Thyroid gland (tissue), 4 donors: Measurements from ENCODE around the gene STMP1. TPM values are rescaled to one million over a fixed set of nuclear protein-coding genes. Genes with fewer than 3 reads are reported as not detected.
"Not testable (repeated sequence)": the region's sequence is repeated elsewhere in the genome, so short reads cannot be mapped to it uniquely, and the experiment has no call there.

Experiments
- DNase-seq, 2 donors: peaks; one replicate each; pipeline ENCODE4 v3.0.0-alpha.2; 2019
- H3K27ac ChIP-seq, 3 donors: fragments of 200-600 bp; sonication (generic); 1 replicate in 2 of 3; 2 replicates in 1 of 3; pipeline ENCODE4 v1.5.1; 2016 to 2019; ENCODE audit warnings: mild to moderate bottlenecking in 1 of 3, moderate library complexity in 1 of 3
- H3K27me3 ChIP-seq: fragments of 200-600 bp; sonication (generic); one replicate; pipeline ENCODE4 v1.5.1; 2019
- H3K36me3 ChIP-seq, 2 donors: fragments of 200-600 bp; sonication (generic); one replicate each; pipeline ENCODE4 v1.5.1; 2016 to 2019
- H3K4me1 ChIP-seq, 2 donors: fragments of 200-600 bp; sonication (generic); one replicate each; pipeline ENCODE4 v1.5.1; 2017 to 2019
- H3K4me3 ChIP-seq, 3 donors: fragments of 200-600 bp; sonication (generic); replicated peaks in 1 of 3; 1 replicate in 2 of 3; 2 replicates in 1 of 3; pipeline ENCODE4 v1.5.1; 2016; ENCODE audit warnings: mild to moderate bottlenecking in 1 of 3
- H3K9me3 ChIP-seq: fragments of 200-600 bp; sonication (generic); one replicate; pipeline ENCODE4 v1.5.1; 2017
- POLR2A ChIP-seq, 2 donors: fragments of 450-650 bp; IDR thresholded peaks; one replicate each; pipeline ENCODE4 v1.6.1; 2017; ENCODE audit warnings: antibody characterized with exemption in 2 of 2, mild to moderate bottlenecking in 2 of 2, moderate library complexity in 1 of 2
- whole genome bisulfite sequencing, 2 donors: methylation state at CpG; one replicate each; pipeline ENCODE4 v1.1.5; 2017; 5-methylcytosine and 5-hydroxymethylcytosine counted together
- intact Hi-C: fragments of 100-400 bp; cut with DNase I; formaldehyde crosslinking; loops from one replicate; pipeline ENCODE4 v1.15.1; 2023
- total RNA-seq, 4 donors: library from RNA; depleted of rRNA; stranded (reverse); fragments of >200 nt; gene quantifications; one replicate each; pipeline ENCODE4 v1.2.3, GENCODE V29; 2016
- TF ChIP-seq, protein P1 (sequence below), 6 experiments: fragments of 200-600 bp in 3 of 6; fragments of 450-650 bp in 3 of 6; sonication (generic) in 3 of 6; IDR thresholded peaks; one replicate each; pipeline ENCODE4 v1.5.1; 2016 to 2019; ENCODE audit warnings: antibody characterized with exemption in 6 of 6, mild to moderate bottlenecking in 2 of 6, inconsistent platforms in 1 of 6, moderate library complexity in 1 of 6

STMP1 gene
- total RNA-seq, 4 donors from 2014 or later: 28.2 to 42.2 (median 38.6) TPM

DNA sequence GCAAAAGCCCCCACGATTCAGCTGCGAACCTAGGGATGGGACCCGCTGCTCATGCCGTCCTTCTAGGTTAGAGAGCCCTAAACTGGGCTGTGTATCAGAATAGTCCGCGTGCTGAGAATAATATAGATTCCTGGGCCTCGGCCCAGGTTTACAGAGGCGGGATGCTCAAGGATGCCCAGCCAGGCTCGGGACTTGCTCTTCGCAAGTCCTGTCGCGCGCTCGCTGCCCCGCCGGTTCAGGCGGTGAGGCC lies 266 bp upstream of the STMP1 start:
- peak overlapping the region; percentile 5 to 64 (median 17) for H3K4me3 ChIP-seq
- H3K27me3 ChIP-seq: no peaks in the 10 kb centered on the region
- no peaks in the 10 kb centered on the region for H3K9me3 ChIP-seq
- H3K27ac ChIP-seq: peak overlapping the region; percentile 79 to 91 (median 89)
- TF ChIP-seq, protein P1, sequence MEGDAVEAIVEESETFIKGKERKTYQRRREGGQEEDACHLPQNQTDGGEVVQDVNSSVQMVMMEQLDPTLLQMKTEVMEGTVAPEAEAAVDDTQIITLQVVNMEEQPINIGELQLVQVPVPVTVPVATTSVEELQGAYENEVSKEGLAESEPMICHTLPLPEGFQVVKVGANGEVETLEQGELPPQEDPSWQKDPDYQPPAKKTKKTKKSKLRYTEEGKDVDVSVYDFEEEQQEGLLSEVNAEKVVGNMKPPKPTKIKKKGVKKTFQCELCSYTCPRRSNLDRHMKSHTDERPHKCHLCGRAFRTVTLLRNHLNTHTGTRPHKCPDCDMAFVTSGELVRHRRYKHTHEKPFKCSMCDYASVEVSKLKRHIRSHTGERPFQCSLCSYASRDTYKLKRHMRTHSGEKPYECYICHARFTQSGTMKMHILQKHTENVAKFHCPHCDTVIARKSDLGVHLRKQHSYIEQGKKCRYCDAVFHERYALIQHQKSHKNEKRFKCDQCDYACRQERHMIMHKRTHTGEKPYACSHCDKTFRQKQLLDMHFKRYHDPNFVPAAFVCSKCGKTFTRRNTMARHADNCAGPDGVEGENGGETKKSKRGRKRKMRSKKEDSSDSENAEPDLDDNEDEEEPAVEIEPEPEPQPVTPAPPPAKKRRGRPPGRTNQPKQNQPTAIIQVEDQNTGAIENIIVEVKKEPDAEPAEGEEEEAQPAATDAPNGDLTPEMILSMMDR (IDR thresholded peaks at IDR 0.05): peak in 2 of 6 experiments; percentile 56 to 66
- TF ChIP-seq POLR2A (IDR thresholded peaks at IDR 0.05): no peak
- DNase-seq: no peak
- intact Hi-C loops: loop anchor here (10.0 kb wide), 1 partner anchor 313 kb away; the partner anchor contains the start of gene MTPN
- peaks cover 9 to 17% of the 10 kb centered on the region in 2 donors for H3K4me1 ChIP-seq
- no peaks in the 10 kb centered on the region for H3K36me3 ChIP-seq
- 14 to 23% methylated on average over 10 to 13 of the region's 17 CpGs for WGBS, 2 donors

DNA sequence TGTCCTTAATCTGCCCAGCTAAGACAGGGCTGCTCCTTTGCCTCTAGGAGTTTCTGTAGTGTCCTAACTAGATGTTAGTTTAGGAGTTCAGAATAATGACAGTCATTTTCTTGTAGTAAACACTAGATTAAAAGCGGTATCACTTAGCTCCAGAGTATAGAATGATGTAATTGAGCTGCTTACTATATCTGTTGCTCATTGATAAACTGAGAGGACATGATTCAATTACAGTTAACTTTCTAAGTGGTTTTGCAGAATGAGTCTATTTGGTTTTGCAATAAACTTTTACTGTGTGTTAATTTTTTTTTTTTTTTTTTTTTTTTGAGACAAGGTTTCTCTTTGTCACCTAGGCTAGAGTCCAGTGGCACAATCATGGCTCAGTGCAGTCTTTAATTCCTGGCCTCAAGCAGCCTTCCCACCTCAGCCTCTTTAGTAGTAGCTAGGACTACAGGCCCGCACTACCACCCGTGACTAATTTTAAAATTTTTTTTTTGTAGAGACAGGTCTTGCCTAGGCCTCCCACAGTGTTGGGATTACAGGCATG lies 1.8 kb downstream of the STMP1 start:
- Histone ChIP-seq H3K27me3 (no peaks in the 10 kb centered on the region), H3K27ac (peak overlapping the region in 1 of 3 donors; percentile 14), H3K36me3 (no peaks in the 10 kb centered on the region), H3K4me3 (no peak overlapping the region), H3K9me3 (no peaks in the 10 kb centered on the region), H3K4me1 (peaks cover 9 to 17% of the 10 kb centered on the region in 2 donors)
- TF ChIP-seq, protein P1 (IDR thresholded peaks at IDR 0.05): no peak
- TF ChIP-seq POLR2A (IDR thresholded peaks at IDR 0.05): no peak
- no peak for DNase-seq
- 85 to 88% methylated on average over 3 of the region's 3 CpGs for WGBS, 2 donors
- intact Hi-C loops: loop anchor here (10.0 kb wide), 1 partner anchor 311 kb away; the partner anchor contains the start of gene MTPN

DNA sequence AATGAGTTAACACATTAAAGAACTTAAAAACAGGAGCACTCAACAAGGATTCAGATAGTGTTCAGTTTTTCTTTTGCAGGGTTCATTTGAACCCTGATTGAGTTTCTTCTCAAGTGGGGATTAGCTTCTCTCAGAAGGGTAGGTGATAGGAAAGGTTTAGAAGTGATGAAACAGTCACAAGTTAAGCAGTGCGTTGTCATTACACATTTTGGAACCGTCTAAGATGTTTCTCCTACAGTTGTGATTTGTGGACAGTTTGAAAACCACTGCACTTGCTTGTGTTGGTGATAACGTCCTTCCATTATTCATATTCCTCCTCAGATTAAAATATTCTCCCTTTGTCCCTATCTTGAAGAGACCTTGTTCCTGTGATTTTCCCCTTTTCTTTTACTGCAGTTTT lies 2.7 kb downstream of the STMP1 start:
- Histone ChIP-seq H3K4me3 (no peak overlapping the region), H3K27me3 (no peaks in the 10 kb centered on the region), H3K9me3 (no peaks in the 10 kb centered on the region), H3K36me3 (no peaks in the 10 kb centered on the region), H3K4me1 (peaks cover 9 to 17% of the 10 kb centered on the region in 2 donors), H3K27ac (no peak overlapping the region)
- intact Hi-C loops: loop anchor here (10.0 kb wide), 1 partner anchor 310 kb away; the partner anchor contains the start of gene MTPN
- TF ChIP-seq POLR2A (IDR thresholded peaks at IDR 0.05): no peak
- TF ChIP-seq, protein P1 (IDR thresholded peaks at IDR 0.05): no peak
- no peak for DNase-seq
- WGBS, 2 donors: 69 to 77% methylated on average over 3 of the region's 3 CpGs

DNA sequence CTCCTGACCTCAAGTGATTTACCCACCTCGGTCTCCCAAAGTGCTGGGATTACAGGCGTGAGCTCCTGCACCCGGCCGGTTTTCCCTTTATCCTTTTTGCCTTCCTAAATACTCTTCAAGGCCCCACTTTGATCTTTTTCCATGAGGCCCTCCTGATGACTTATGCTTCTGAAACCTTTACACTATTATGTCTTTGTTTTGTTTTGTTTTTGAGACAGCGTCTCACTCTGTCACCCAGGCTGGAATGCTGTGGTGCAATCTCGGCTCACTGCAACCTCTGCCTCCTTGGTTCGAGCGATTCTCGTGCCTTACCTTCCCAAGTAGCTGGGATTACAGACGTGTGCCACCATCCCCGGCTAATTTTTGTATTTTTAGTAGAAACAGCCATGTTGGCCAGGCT lies 3.8 kb downstream of the STMP1 start:
- peaks cover 9 to 17% of the 10 kb centered on the region in 2 donors for H3K4me1 ChIP-seq
- no peak overlapping the region for H3K27ac ChIP-seq
- no peak overlapping the region for H3K4me3 ChIP-seq
- TF ChIP-seq, protein P1 (IDR thresholded peaks at IDR 0.05): no peak
- TF ChIP-seq POLR2A (IDR thresholded peaks at IDR 0.05): no peak
- no peaks in the 10 kb centered on the region for H3K27me3 ChIP-seq
- intact Hi-C loops: loop anchor here (10.0 kb wide), 1 partner anchor 309 kb away; the partner anchor contains the start of gene MTPN
- WGBS, 2 donors: 92 to 94% methylated on average over 11 of the region's 11 CpGs
- no peaks in the 10 kb centered on the region for H3K36me3 ChIP-seq
- DNase-seq: no peak
- H3K9me3 ChIP-seq: no peaks in the 10 kb centered on the region

DNA sequence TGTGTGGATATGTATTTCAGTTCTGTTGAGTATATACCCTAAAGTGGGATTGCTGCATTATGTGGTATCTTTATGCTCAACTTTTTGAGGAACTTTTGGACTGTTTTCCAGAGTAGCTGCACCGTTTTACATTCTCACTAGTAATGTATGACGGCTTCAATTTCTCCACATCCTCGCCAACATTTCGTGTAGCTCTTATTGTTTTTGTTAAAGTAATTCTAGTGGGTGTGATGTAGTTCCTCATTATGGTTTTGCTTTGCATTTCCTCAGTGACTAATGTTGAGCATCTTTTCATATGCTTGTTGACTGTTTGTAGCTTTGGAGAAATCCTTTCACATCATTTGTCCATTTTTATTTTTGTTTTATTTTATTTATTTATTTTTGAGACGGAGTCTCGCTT lies 4.5 kb downstream of the STMP1 start:
- Histone ChIP-seq H3K4me3 (no peak overlapping the region), H3K9me3 (no peaks in the 10 kb centered on the region), H3K27me3 (no peaks in the 10 kb centered on the region), H3K4me1 (peaks cover 10 to 15% of the 10 kb centered on the region in 2 donors), H3K27ac (no peak overlapping the region), H3K36me3 (no peaks in the 10 kb centered on the region)
- TF ChIP-seq POLR2A (IDR thresholded peaks at IDR 0.05): no peak
- TF ChIP-seq, protein P1 (IDR thresholded peaks at IDR 0.05): no peak
- no peak for DNase-seq
- intact Hi-C loops: loop anchor here (10.0 kb wide), 1 partner anchor 308 kb away; the partner anchor contains the start of gene MTPN
- 85 to 87% methylated on average over 6 of the region's 6 CpGs for WGBS, 2 donors

DNA sequence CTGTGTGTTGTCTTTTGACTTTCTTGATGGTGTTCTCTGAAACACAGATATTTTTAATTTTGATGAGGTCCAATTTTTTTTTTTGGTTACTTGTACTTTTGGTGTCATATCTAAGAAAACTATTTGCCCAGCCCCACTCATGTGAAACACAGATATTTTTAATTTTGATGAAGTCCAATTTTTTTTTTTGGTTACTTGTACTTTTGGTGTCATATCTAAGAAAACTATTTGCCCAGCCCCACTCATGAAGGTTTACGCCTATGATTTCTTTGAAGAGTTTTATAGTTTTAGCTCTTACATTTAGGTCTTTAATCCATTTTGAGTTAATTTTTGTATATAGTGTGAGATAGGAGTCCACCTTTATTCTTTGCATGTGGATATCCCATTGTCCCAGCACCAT lies 5.3 kb downstream of the STMP1 start:
- not testable (repeated sequence) for H3K27ac ChIP-seq, H3K4me3 ChIP-seq, H3K9me3 ChIP-seq, H3K36me3 ChIP-seq, DNase-seq, H3K27me3 ChIP-seq
- WGBS, 2 donors: 95 to 100% methylated on average over 1 of the region's 1 CpG
- intact Hi-C loops: loop anchor here (10.0 kb wide), 1 partner anchor 307 kb away; the partner anchor contains the start of gene MTPN
- H3K4me1 ChIP-seq: peaks cover 15 to 19% of the 10 kb centered on the region in 2 donors

DNA sequence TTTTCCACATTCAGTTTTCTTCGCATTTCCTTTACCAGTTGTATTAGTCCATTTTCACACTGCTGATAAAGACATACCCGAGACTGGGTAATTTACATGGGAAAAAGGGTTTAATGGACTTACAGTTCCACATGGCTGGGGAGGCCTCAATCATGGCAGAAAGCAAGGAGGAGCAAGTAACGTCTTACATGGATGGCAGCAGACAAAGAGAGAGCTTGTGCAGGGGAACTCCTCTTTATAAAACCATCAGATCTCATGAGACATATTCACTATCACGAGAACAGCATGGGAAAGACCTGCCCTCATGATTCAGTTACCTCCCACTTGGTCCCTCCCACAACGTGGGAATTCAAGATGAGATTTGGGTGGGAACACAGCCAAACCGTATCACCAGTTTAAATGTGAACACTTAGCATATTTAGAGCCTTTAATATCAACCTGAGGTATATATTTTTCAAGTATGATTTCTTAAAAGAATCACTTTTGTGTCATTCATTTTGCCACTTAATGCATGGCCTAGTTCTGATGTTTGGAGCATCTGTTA lies 6.6 kb downstream of the STMP1 start:
- H3K4me3 ChIP-seq, H3K27ac ChIP-seq, H3K9me3 ChIP-seq, H3K36me3 ChIP-seq, H3K27me3 ChIP-seq, DNase-seq: not testable (repeated sequence)
- intact Hi-C loops: loop anchor here (10.0 kb wide), 1 partner anchor 306 kb away; the partner anchor contains the start of gene MTPN
- 66% methylated on average over 6 of the region's 6 CpGs for WGBS, 2 donors
- H3K4me1 ChIP-seq: peaks cover 7 to 23% of the 10 kb centered on the region in 2 donors
